NCI-H2171 treated with DMSO at 0.1 percent for 48 hours (cell line): Measurements from ENCODE around the gene ROBO2.
A peak's percentile ranks its signal among the peaks of the same experiment; 100 is the strongest.

ENCODE experiments used
- DNase-seq: peaks from one replicate; lab custom pipeline; 2025; lab: John Stamatoyannopoulos, UW

The ROBO2 gene

DNA sequence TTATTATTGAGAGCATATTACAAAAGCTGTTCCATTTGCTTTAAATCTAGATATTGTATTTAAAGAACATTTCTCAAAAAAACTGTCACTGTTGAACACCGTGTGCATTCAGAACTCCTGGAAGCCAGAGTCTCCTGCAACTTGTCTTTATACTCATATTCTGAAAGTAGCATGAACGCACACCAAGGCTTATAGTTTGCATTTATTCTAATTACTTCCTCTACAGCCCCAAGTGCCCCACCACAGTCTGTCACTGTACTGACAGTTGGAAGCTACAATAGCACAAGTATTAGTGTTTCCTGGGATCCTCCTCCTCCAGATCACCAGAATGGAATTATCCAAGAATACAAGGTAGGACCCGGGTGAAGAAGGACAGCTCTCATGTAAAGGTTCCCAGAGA, 537.4 kb downstream of the ROBO2 start:
- no peak for DNase-seq

DNA sequence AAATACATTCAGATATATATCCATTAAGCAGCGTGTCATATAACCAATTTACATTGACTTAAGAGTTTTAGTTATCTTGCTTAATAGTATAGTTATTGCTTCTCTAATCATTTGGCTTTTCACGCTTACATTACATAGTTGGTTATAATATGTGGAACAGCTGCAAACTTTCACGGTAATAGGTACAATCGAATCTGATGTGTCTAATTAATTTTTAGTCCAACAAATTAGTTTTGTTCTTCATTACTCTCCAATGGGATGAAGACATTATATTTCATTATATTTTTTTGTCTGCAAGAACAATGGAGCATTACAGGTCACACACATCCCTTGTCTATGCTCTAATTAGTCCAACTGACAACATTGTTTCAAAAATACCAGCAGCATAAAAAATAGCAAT, 546.3 kb downstream of the ROBO2 start:
- DNase-seq: no peak

DNA sequence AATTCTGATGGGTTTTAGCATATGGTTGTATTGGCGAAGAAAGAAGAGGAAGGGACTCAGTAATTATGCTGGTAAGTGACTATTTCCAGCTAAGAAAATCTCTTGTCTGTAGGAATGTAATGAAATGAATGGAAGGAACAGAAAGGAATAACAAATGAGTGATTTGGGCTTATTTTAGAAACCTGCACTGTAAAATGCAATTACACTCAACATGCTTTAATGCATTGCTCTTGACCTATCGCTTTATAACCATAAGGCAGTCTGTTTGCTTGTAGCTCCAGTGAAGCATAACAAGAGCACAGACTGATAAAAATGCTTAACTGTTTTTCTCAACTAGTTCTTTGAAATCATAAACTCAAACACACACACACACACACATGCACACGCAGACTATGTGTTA, 549.0 kb downstream of the ROBO2 start:
- DNase-seq: no peak

GRCh38 chr3:77590191-77590590, 550.3 kb downstream of the ROBO2 start:
- no peak for DNase-seq

- DNase-seq: no peak
These were observed 555.5 kb downstream of the ROBO2 start for GRCh38 chr3:77595371-77595870.

- no peak for DNase-seq
These were observed 560.0 kb downstream of the ROBO2 start for GRCh38 chr3:77599948-77600347.

DNA sequence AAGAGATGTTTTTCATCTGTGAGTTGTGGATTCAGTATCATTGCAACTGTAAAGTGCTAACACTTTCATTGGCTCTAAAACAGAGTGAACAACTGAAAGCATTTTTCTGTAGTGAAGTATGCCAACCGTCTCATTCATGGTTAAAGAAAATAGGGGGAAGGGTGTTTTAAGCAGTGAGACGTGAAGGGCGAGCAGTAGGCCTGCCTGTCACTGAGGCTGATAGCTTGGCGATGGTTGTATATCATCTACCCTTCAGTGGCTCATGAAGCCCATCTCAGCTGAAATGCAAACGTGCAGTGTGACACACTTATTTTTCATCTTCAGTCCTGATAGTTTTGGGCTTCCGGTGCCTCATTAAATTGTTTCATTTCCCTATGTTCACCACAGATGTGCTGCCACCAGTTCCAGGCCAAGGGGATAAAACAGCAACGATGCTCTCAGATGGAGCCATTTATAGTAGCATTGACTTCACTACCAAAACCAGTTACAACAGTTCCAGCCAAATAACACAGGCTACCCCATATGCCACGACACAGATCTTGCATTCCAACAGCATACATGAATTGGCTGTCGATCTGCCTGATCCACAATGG, 562.0 kb downstream of the ROBO2 start:
- DNase-seq: no peak

DNA sequence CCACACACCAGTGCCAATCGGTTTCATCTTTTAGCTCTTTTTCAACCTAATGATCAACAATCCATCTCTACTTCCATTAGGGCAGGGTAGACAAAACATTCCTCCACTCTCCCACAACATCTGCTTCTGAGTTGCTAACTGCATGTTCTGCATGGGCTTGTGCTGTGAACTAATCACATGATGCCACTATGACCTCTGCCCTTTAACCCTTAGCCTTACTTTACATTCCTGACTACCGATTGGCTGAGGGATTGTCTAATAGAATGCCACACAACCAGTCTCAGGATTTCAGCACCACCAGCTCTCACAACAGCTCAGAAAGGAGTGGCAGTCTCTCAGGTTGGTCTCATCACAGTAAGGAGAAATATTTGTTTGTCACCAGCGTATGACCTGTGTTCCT, 562.8 kb downstream of the ROBO2 start:
- DNase-seq: no peak

- no peak for DNase-seq
These were observed 565.4 kb downstream of the ROBO2 start for GRCh38 chr3:77605308-77605707.

DNA sequence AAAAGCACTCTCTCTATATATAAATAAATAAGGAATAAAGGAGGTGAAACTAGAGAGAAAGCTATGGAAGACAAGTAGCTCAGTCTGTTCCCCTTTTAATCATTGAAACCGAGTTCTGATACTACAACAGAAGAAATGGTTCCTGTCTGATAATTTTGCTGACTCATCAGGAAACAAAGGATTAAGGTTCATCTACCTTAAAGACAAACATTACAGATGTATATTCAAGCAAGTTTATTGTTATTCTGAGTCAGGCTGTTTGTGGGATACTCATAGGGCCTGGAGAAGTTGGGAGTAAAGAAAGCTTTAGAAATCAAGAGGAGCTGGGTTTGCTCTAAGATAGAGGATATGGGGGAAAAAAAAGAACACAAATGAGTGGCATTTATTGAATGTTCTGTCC, 566.0 kb downstream of the ROBO2 start:
- no peak for DNase-seq

DNA sequence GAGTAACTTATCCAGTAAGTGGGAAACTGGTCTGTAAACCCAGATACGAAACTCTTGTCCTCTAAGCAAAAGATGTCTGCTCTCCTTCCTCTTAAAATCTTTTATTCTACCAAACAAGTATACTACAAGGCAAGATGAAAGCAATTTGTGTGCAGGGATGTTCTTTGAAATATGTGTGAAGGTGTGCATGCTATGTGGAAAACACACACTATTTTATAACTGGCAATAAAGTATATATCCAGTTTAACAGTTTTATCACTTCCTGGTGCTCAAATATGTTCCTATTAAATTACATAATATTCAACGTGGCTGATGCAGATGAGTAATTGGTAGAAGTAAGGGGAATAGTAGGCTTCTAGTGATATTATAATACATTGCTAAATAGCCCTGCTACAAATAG, 566.5 kb downstream of the ROBO2 start:
- no peak for DNase-seq

- no peak for DNase-seq
These were observed 578.8 kb downstream of the ROBO2 start for GRCh38 chr3:77618686-77619085.

- DNase-seq: no peak
These were observed 580.1 kb downstream of the ROBO2 start for GRCh38 chr3:77620009-77620408.

- no peak for DNase-seq
These were observed 583.6 kb downstream of the ROBO2 start for GRCh38 chr3:77623500-77623899.

DNA sequence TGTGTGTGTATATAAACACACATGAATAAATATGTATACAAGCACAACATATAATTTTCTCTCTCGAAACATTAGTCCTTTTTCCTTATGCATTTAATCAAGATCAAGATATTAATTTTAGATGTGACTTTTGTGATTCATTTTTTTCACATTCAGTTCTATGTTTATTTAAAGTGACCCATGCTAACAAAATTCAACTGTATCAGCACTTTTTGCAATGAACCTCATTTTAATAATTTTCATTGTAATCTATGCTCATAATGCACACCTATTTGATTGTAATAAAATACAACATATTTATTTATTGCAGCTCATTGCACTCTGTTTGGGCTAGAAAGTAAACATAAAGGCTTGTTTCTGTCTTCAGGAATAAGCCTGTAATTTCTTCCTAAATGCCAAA, 586.3 kb downstream of the ROBO2 start:
- no peak for DNase-seq

- no peak for DNase-seq
These were observed 608.3 kb downstream of the ROBO2 start for GRCh38 chr3:77648214-77648613.

- DNase-seq: peak; percentile 30
These were observed 608.8 kb downstream of the ROBO2 start for GRCh38 chr3:77648664-77649063.

- DNase-seq: no peak
These were observed 612.7 kb downstream of the ROBO2 start for GRCh38 chr3:77652624-77653023.

GRCh38 chr3:77655396-77655795, 615.5 kb downstream of the ROBO2 start:
- no peak for DNase-seq

GRCh38 chr3:77660718-77661117, 620.8 kb downstream of the ROBO2 start:
- DNase-seq: no peak

- no peak for DNase-seq
These were observed 628.0 kb downstream of the ROBO2 start for GRCh38 chr3:77667901-77668300.

DNA sequence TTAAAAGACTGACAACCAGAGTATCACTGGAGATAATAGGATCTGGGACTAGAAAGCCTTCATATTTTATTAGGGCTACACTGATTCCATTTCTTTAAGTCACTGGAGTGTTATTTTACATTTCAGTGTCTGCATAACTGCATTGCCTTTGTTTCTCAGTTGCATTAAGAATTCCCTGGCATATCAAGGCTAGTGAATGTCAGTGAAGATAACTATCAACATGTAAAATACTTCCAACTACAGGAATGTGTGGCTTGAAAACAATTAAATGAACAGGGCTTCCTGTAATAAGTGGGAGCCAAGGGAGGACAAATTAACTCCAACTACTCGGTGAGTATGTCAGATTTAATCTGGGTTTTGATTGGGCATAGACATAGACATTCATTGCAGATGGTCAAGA, 628.5 kb downstream of the ROBO2 start:
- DNase-seq: no peak

DNA sequence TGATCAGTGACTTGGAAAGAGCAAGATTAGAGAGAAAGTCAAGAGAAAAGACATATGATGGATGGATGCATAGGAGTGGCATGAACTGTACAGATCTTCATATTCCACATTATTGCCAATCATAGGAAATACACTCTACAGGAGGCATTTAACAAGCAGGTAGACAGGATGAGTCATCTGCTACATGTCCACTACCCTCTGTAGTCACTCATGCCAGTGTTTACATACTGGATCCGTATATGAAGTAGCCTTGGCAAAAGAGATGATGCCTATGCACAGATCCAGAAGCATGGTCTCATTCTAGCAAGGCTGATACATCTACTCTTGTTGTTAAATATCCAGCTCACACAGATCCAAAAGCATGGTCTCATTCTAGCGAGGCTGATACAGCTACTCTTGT, 632.1 kb downstream of the ROBO2 start:
- DNase-seq: no peak

DNA sequence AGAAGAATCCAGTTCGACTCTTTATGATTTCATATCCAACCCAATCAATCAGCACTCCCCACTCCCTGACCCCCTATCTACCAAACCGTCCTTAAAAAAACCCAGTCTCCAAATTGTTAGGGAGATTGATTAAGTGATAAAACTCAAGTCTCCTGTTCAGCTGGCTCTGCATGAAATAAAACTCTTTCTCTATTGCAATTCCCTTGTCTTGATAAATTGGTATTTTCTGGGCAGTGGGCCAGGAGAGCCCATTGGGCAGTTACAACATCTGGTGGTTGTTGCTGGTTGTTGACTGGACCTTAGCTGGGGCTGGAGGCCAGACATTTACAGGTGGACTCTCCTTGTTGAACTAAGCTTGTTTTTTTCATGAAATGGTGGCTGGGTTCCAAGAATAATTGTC, 642.3 kb downstream of the ROBO2 start:
- DNase-seq: no peak

DNA sequence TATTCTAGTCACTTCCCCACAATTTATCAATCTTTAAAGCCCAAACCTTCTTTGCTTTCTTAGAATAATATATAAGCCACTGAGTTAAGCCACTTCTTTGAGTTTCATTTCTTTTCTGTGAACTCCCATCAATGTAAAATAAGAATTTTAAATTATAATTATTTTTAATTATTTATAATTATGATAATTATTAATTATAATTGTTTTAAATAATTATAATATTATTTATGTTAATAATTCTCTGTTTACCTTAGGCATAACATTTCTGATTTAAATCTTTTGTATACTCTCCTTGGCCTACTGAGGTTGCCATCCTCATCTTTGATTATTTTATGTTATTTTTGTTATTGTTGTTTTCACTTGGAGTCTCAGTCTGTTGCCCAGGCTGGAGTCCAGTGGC, 644.2 kb downstream of the ROBO2 start:
- no peak for DNase-seq
